NCI-H2196 (cell line): ENCODE data around the gene ATP8B2.

Experiments
- DNase-seq: peaks from one replicate; lab custom pipeline; 2025; ENCODE audit not compliant: unreplicated experiment; lab: John Stamatoyannopoulos, UW

Gene ATP8B2

GRCh38 chr1:154391086-154391770, 65.9 kb downstream of the ATP8B2 start:
- DNase-seq = no peak

- DNase-seq = no peak
Observed at GRCh38 chr1:154398141-154398540, 72.8 kb downstream of the ATP8B2 start.

- DNase-seq = no peak
Observed at GRCh38 chr1:154398678-154399077, 73.4 kb downstream of the ATP8B2 start.

- DNase-seq = no peak
Observed at GRCh38 chr1:154400381-154400801, 75.1 kb downstream of the ATP8B2 start.
